Upper lobe of left lung (tissue), 6 donors: ENCODE data around the gene NAV2. TPM values are rescaled to one million over a fixed set of nuclear protein-coding genes. Genes with fewer than 3 reads are reported as not detected.

Experiments
- ATAC-seq, 2 donors: fragments of 200-7000 bp; cut with Tn5 transposase; one replicate each; pipeline ENCODE4 v1.9.1; 2022; ENCODE audit warnings: mild to moderate bottlenecking in 2 of 2, moderate library complexity in 2 of 2; ENCODE audit not compliant: low FRiP score in 2 of 2
- DNase-seq, 2 donors: peaks; one replicate each; pipeline ENCODE4 v3.0.0-alpha.2; 2019 to 2020
- H3K27ac ChIP-seq, 4 donors: fragments of 200-600 bp; sonication (generic); one replicate each; pipeline ENCODE4 v1.5.1; 2016 to 2019
- H3K27me3 ChIP-seq, 4 donors: fragments of 200-600 bp; sonication (generic); one replicate each; pipeline ENCODE4 v1.5.1; 2017 to 2019
- H3K36me3 ChIP-seq, 4 donors: fragments of 200-600 bp; sonication (generic); one replicate each; pipeline ENCODE4 v1.5.1; 2016 to 2019
- H3K4me1 ChIP-seq, 4 donors: fragments of 200-600 bp; sonication (generic); one replicate each; pipeline ENCODE4 v1.5.1; 2018 to 2019
- H3K4me3 ChIP-seq, 4 donors: fragments of 200-600 bp; sonication (generic); one replicate each; pipeline ENCODE4 v1.5.1; 2017 to 2019; ENCODE audit warnings: mild to moderate bottlenecking in 2 of 4, moderate library complexity in 1 of 4
- H3K9me3 ChIP-seq, 4 donors: fragments of 200-600 bp; sonication (generic); one replicate each; pipeline ENCODE4 v1.5.1; 2018 to 2019
- CTCF ChIP-seq, 6 experiments: fragments of 450-650 bp in 4 of 6; fragments of 200-600 bp in 2 of 6; sonication (generic) in 2 of 6; IDR thresholded peaks; one replicate each; pipeline ENCODE4 v1.5.1; 2016 to 2019; ENCODE audit warnings: antibody characterized with exemption in 6 of 6
- EP300 ChIP-seq, 4 donors: sonication (generic); formaldehyde crosslinking; IDR thresholded peaks; one replicate each; pipeline ENCODE4 v1.5.1; 2017; ENCODE audit warnings: antibody characterized with exemption in 4 of 4, control low read depth in 2 of 4
- POLR2A ChIP-seq, 4 donors: fragments of 450-650 bp; IDR thresholded peaks; one replicate each; pipeline ENCODE4 v1.5.1; 2016 to 2017; ENCODE audit warnings: antibody characterized with exemption in 4 of 4, mild to moderate bottlenecking in 2 of 4
- POLR2AphosphoS5 ChIP-seq, 2 donors: sonication (generic); formaldehyde crosslinking; IDR thresholded peaks; one replicate each; pipeline ENCODE4 v1.5.1; 2017; ENCODE audit warnings: antibody characterized with exemption in 2 of 2
- WGBS, 2 donors: methylation state at CpG; one replicate each; pipeline ENCODE4 v1.1.5; 2017 to 2018; 5-methylcytosine and 5-hydroxymethylcytosine counted together
- total RNA-seq, 6 donors: library from RNA; depleted of rRNA in 4 of 6; stranded (reverse); fragments of >200 nt in 4 of 6; gene quantifications; one replicate each; pipeline versions ENCODE4 v1.1.0 to v1.2.1, GENCODE V29; 2016 to 2021
- donor health status: DM: no; HTN: no; CAD: no; lungs with moderate emphysema.
- donor health status: DM: no; HTN: yes; CAD: no; lungs with severe emphysema.

Gene NAV2
- total RNA-seq, 6 donors from 2014 or later, result 40.5 to 61.4 (median 52.3) TPM

GRCh38 chr11:19722702-19723101 lies 10.1 kb downstream of the NAV2 start:
- H3K27me3 ChIP-seq, result no peaks in the 10 kb centered on the region
- H3K27ac ChIP-seq, result no peak overlapping the region
- no peaks in the 10 kb centered on the region for H3K36me3 ChIP-seq
- peaks cover 10 to 31% (median 22%) of the 10 kb centered on the region in 4 donors for H3K4me1 ChIP-seq
- WGBS, 2 donors, result 74 to 83% methylated on average over 5 of the region's 5 CpGs
- ATAC-seq (no peak), DNase-seq (no peak)
- H3K9me3 ChIP-seq, result no peaks in the 10 kb centered on the region
- TF ChIP-seq POLR2A (IDR thresholded peaks at IDR 0.05) (no peak), EP300 (IDR thresholded peaks at IDR 0.05) (no peak), CTCF (IDR thresholded peaks at IDR 0.05) (no peak), POLR2AphosphoS5 (IDR thresholded peaks at IDR 0.05) (no peak)
- no peak overlapping the region for H3K4me3 ChIP-seq

GRCh38 chr11:19723572-19724342 lies 11.1 kb downstream of the NAV2 start:
- ATAC-seq (peak in 1 of 2 donors; percentile 13), DNase-seq (peak in 1 of 2 donors; percentile 50)
- peak overlapping the region in 2 of 4 donors; percentile 65 to 66 for H3K27ac ChIP-seq
- H3K9me3 ChIP-seq, result no peaks in the 10 kb centered on the region
- H3K4me3 ChIP-seq, result no peak overlapping the region
- WGBS, 2 donors, result 26 to 27% methylated on average over 5 of the region's 5 CpGs
- H3K27me3 ChIP-seq, result no peaks in the 10 kb centered on the region
- TF ChIP-seq POLR2AphosphoS5 (IDR thresholded peaks at IDR 0.05), result peak in 1 of 2 donors; percentile 25
- TF ChIP-seq CTCF (IDR thresholded peaks at IDR 0.05), result no peak
- peaks cover 10 to 31% (median 22%) of the 10 kb centered on the region in 4 donors for H3K4me1 ChIP-seq
- no peaks in the 10 kb centered on the region for H3K36me3 ChIP-seq

- H3K27me3 ChIP-seq, result no peaks in the 10 kb centered on the region
- WGBS, 2 donors, result 53 to 54% methylated on average over 2 of the region's 2 CpGs
- no peak for ATAC-seq
- H3K9me3 ChIP-seq, result no peaks in the 10 kb centered on the region
- H3K36me3 ChIP-seq, result no peaks in the 10 kb centered on the region
- DNase-seq, result no peak
- H3K4me1 ChIP-seq, result peaks cover 10 to 31% (median 22%) of the 10 kb centered on the region in 4 donors
- TF ChIP-seq POLR2AphosphoS5 (IDR thresholded peaks at IDR 0.05) (no peak), EP300 (IDR thresholded peaks at IDR 0.05) (no peak), CTCF (IDR thresholded peaks at IDR 0.05) (no peak), POLR2A (IDR thresholded peaks at IDR 0.05) (no peak)
- H3K27ac ChIP-seq, result peak overlapping the region; percentile 65 to 73 (median 69)
- H3K4me3 ChIP-seq, result no peak overlapping the region
These were observed 12.1 kb downstream of the NAV2 start for GRCh38 chr11:19724765-19725164.

GRCh38 chr11:19725379-19726079 lies 12.9 kb downstream of the NAV2 start:
- peak; percentile 31 to 88 for ATAC-seq
- 74 to 81% methylated on average over 12 of the region's 12 CpGs for WGBS, 2 donors
- TF ChIP-seq POLR2A (IDR thresholded peaks at IDR 0.05) (no peak), POLR2AphosphoS5 (IDR thresholded peaks at IDR 0.05) (peak in 1 of 2 donors; percentile 10), EP300 (IDR thresholded peaks at IDR 0.05) (peak in 3 of 4 donors; percentile 28 to 70 (median 58))

GRCh38 chr11:19727246-19727645 lies 14.6 kb downstream of the NAV2 start:
- TF ChIP-seq EP300 (IDR thresholded peaks at IDR 0.05) (no peak), POLR2A (IDR thresholded peaks at IDR 0.05) (no peak), POLR2AphosphoS5 (IDR thresholded peaks at IDR 0.05) (no peak), CTCF (IDR thresholded peaks at IDR 0.05) (no peak)
- H3K4me3 ChIP-seq, result no peak overlapping the region
- H3K36me3 ChIP-seq, result no peaks in the 10 kb centered on the region
- no peak for DNase-seq
- H3K27ac ChIP-seq, result peak overlapping the region in 1 of 4 donors; percentile 65
- H3K9me3 ChIP-seq, result no peaks in the 10 kb centered on the region
- ATAC-seq, result no peak
- WGBS, 2 donors, result 67 to 100% methylated on average over 1 of the region's 1 CpG
- no peaks in the 10 kb centered on the region for H3K27me3 ChIP-seq
- H3K4me1 ChIP-seq, result peaks cover 10 to 31% (median 22%) of the 10 kb centered on the region in 4 donors

More at GRCh38 chr11:19725379-19726079, 12.9 kb downstream of the NAV2 start:
- H3K27me3 ChIP-seq, result no peaks in the 10 kb centered on the region
- no peaks in the 10 kb centered on the region for H3K9me3 ChIP-seq
- DNase-seq, result peak; percentile 81 to 83
- no peaks in the 10 kb centered on the region for H3K36me3 ChIP-seq
- H3K27ac ChIP-seq, result peak overlapping the region; percentile 65 to 73 (median 69)
- H3K4me3 ChIP-seq, result no peak overlapping the region
- peaks cover 10 to 31% (median 22%) of the 10 kb centered on the region in 4 donors for H3K4me1 ChIP-seq
